ENCODE data around the gene C3.
"Not testable (repeated sequence)": the region's sequence is repeated elsewhere in the genome, so short reads cannot be mapped to it uniquely, and the experiment has no call there.

- TF ChIP-seq CTCF, POLR2A (IDR thresholded peaks at IDR 0.05): not testable (repeated sequence)
Observed at GRCh38 chr19:6708913-6709312, 11.5 kb downstream of the C3 start.
